Measurements from ENCODE around the gene TTC34.

TTC34 gene

GRCh38 chr1:2821966-2822620, 20.6 kb upstream of the TTC34 start:
- no peak for DNase-seq (ENCODE audit: low read depth)
- TF ChIP-seq CTCF (conservative IDR thresholded peaks at IDR 0.05; ENCODE audit: low read length): no peak
- H3K4me3 ChIP-seq (ENCODE audit: low read length): no peak overlapping the region

DNA sequence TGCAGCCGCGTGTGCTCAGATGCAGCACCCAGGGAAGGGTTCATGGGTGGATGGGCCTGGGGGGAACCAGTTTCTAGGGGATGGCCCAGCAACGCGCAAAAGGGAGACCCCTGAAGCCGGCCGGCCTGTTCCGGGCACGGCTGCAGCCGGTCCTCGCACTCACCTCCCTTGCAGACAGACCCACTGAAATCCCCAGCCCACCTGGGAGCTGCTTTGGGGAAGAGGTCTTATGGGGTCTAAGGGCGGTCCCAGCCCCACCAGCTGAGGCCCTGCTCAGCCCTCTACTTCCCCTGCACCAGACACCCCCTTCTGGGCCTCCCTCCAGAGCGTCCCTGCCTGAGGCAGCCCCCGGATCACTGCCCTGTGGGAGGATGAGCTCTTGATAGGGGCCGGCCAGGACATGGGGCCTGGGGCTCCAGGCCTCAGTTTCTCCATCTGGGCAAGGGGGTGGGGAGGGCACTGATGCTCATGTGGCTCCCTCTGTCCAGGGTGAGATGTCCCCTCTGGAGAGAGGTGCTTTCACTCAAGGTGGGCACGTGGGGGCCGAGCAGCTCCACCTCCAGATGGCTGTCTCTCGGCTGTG, 20.0 kb upstream of the TTC34 start:
- DNase-seq (ENCODE audit: low read depth): no peak
- no peak for TF ChIP-seq CTCF (conservative IDR thresholded peaks at IDR 0.05; ENCODE audit: low read length)
- H3K4me3 ChIP-seq (ENCODE audit: low read length): no peak overlapping the region

DNA sequence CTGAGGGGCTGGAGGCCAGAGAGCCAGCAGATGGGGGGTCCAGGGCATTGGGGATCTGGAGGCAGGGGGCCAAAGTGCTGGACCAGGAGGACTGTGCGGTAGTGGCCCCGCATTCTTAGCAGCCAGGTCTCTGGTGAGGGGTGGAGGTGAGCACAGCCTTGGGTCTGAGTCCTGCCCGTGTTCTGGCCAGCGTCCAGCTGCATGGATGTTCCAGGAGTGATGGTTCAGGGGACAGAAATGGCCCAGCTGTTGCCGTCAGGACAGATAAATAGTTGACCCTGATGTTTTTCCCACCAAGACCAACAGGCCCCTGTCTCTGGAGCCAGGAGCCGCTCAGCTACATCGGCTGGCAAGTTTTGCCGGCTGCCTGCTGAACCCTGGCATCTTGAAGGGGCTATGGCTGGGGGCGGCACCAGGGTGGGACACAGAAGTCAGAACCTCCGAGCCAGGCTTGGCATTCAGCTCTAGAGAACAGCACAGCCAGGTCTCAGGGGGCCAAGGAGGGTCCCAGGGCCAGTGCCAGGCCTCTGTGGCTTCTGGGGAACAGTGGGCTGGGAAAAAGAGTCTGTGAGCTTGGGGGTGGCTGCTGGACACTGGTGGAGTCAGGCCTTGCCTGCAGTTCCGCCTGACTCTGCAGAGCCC, 19.4 kb upstream of the TTC34 start:
- no peak for DNase-seq (ENCODE audit: low read depth)
- H3K4me3 ChIP-seq (ENCODE audit: low read length): no peak overlapping the region
- no peak for TF ChIP-seq CTCF (conservative IDR thresholded peaks at IDR 0.05; ENCODE audit: low read length)

GRCh38 chr1:2819831-2820730, 18.6 kb upstream of the TTC34 start:
- DNase-seq (ENCODE audit: low read depth): no peak
- no peak for TF ChIP-seq CTCF (conservative IDR thresholded peaks at IDR 0.05; ENCODE audit: low read length)
- no peak overlapping the region for H3K4me3 ChIP-seq (ENCODE audit: low read length)

- no peak overlapping the region for H3K4me3 ChIP-seq (ENCODE audit: low read length)
- DNase-seq (ENCODE audit: low read depth): no peak
- no peak for TF ChIP-seq CTCF (conservative IDR thresholded peaks at IDR 0.05; ENCODE audit: low read length)
Observed at GRCh38 chr1:2819429-2819828, 17.9 kb upstream of the TTC34 start.

DNA sequence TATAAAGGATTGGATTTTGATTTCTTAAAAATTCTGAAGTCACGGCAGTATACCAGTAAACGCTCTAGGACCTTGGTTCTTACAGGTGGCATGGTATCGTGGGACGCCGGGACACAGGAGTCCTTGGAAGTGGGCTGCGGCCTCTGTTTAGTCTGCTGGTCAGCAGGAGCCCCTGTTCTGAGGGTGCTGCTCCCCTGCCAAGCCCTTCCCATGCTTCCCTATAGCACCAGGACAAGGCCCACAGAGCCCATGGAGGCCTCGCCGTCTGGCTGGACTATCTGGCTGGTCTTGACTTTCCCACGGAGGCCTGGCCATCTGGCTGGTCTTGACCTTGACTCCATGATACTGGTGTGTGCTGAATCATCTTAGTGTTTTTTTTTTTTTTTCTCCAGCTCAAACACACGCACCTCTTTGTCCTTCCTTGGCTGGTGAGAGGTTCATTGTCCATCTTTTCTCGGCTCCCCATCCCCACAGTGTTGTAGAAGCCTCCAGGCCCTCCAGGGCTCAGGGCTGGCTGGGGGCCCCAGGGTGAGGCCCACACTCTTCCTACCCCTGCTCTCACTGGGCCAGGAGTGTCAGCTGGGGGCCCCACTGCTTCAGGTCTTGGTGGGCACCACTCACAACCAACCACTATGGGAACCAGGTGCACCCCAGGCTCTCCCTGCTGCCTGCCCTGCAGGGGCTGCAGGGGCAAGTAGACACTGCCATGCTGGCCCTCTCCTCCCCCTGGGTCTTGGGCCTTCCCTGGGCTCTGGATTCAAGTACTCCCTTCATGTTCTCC, 16.5 kb upstream of the TTC34 start:
- no peak overlapping the region for H3K4me3 ChIP-seq (ENCODE audit: low read length)
- TF ChIP-seq CTCF (conservative IDR thresholded peaks at IDR 0.05; ENCODE audit: low read length): no peak
- no peak for DNase-seq (ENCODE audit: low read depth)
